HG03139 (cell line): Measurements from ENCODE around the gene ZBED1.
"Not testable (repeated sequence)": the region's sequence is repeated elsewhere in the genome, so short reads cannot be mapped to it uniquely, and the experiment has no call there.

ENCODE experiments used
- ATAC-seq: cut with Tn5 transposase; IDR thresholded peaks from one replicate; pipeline ENCODE4 v1.9.1; 2021; ENCODE audit not compliant: unreplicated experiment

The ZBED1 gene

DNA sequence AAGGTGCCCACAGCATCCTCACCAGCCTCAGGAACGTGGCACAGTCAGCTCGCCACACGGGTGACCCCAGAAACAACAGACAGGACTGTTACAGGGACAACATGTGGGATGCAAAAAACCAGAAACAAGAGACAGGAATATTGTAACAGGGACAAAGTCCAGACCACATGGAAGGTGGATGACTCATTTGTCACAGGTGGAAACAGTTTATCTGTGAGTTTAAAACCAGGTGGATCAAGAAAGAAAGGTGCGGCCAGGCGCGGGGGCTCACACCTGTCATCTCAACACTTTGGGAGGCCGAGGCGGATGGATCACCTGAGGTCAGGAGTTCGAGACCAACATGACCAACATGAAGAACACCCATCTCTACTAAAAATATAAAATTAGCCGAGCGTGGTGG is 23.5 kb downstream of the ZBED1 start:
- ATAC-seq: not testable (repeated sequence)

DNA sequence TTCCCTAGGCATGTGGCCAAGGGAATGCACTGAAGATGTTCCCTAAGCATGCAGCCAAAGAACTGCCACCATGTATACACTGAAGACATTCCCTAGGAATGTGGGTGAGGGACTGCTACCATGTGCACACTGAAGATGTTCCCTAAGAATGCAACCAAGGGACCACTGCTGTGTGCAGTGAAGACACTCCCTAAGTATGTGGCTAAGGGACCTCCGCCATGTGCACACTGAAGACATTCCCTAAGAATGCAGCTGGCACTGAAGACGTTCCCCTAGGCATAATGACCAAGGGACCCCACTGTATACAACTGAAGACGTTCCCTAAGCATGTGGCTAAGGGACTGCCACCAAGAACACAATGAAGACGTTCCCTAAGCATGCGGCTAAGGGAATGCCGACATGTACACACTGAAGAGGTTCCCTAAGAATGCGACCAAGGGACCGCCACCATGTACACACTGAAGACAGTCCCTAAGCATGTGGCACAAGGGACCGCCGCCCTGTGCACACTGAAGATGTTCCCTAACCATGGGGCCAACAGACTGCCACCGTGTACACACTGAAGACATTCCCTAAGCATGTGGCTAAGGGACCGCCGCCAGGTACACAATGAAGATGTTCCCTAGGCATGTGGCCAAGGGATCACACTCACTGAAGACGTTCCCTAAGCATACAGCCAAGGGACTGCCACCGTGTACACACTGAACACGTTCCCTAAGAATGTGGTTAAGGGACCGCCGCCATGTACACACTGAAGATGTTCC is 25.6 kb downstream of the ZBED1 start:
- no peak for ATAC-seq

DNA sequence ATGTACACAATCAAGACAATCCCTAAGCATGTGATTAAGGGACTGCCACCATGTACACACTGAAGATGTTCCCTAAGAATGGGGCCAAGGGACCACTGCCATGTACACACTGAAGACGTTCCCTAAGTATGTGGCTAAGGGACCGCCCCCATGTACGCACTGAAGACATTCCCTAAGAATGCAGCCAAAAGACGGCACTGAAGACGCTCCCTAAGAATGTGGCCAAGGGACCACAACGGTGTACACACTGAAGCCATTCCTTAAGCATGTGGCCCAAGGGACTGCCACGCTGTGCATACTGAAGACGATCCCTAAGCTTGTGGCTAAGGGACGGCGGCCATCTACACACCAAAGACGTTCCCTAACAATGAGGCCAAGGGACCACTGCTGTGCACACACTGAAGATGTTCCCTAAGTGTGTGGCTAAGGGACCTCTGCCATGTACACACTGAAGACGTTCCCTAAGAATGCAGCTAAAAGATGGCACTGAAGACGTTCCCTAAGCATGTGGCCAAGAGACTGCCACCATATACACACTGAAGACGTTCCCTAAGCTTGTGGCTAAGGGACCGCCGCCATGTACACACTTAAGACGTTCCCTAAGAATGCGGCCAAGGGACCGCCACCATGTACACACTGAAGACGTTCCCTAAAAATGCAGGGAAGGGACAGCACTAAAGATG is 26.4 kb downstream of the ZBED1 start:
- no peak for ATAC-seq

DNA sequence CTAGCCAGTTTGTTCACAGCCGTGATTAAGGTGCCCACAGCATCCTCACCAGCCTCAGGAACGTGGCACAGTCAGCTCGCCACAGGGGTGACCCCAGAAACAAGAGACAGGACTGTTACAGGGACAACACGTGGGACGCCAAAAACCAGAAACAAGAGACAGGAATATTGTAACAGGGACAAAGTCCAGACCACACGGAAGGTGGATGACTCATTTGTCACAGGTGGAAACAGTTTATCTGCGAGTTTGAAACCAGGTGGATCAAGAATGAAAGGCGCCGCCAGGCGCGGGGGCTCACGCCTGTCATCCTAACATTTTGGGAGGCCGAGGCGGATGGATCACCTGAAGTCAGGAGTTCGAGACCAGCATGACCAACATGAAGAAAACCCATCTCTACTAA is 27.7 kb downstream of the ZBED1 start:
- ATAC-seq: not testable (repeated sequence)

DNA sequence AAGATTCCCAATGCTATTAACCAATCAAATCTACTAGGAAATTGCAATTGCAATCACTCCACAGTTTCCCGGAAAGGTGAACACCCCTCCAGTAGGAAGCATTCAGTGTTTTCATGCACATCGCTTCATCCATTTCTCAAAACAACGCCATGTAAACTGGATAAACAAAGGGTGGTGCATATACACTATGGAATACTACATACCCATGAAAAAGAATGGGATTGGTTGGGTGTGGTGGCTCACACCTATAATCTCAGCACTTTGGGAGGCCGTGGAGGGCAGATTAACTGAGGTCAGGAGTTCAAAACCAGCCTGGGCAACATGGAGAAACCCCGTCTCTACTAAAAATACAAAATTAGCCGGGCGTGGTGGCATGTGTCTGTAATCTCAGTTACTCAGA is 29.1 kb downstream of the ZBED1 start:
- no peak for ATAC-seq

DNA sequence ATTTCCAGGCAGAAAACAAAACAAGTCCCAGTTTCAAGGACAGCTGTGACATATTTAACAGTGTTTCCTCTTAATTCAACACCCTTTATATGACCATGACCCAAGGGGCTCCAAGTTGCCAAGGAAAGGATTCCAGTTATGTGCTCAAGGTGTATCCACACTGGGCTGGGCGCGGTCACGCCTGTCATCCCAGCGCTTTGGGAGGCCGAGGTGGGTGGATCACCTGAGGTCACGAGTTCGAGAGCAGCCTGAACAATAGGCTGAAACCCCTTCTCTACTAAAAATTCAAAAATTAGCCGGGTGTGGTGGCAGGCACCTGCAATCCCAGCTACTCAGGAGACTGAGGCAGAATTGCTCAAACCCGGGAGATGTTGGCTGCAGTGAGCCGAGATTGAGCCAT is 29.6 kb downstream of the ZBED1 start:
- not testable (repeated sequence) for ATAC-seq

DNA sequence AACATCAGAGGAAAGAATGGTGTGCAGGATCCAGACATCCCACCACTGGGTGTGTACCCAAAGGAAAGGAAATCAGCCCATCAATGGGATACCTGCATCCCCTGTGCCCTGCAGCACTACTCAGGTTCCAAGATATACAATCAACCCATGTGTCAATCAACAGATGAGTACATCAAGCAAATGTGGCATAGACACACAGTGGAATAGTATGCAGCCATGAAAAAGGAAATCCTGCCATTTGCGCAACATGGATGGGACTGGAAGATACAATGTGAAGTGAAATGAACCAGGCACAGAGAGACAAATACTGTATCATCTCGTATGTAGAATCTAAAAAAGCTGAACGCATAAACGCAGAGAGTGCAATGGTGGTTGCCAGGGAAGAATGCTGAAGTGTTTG is 30.9 kb downstream of the ZBED1 start:
- ATAC-seq: not testable (repeated sequence)

DNA sequence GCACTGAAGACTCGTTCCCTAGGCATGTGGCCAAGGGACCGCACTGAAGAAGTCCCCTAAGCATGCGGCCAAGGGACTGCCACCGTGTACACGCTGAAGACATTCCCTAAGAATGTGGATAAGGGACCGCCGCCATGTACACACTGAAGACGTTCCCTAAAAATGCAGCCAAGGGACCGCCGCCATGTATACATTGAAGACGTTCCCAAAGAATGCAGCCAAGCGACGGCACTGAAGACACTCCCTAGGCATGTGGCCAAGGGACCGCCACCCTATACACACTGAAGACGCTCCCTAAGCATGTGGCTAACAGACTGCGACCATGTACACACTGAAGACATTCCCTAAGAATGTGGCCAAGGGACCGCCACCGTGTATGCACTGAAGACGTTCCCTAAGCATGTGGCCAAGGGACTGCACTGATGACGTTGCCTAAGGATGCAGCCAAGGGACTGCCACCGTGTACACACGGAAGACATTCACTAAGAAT is 31.5 kb downstream of the ZBED1 start:
- ATAC-seq: no peak

DNA sequence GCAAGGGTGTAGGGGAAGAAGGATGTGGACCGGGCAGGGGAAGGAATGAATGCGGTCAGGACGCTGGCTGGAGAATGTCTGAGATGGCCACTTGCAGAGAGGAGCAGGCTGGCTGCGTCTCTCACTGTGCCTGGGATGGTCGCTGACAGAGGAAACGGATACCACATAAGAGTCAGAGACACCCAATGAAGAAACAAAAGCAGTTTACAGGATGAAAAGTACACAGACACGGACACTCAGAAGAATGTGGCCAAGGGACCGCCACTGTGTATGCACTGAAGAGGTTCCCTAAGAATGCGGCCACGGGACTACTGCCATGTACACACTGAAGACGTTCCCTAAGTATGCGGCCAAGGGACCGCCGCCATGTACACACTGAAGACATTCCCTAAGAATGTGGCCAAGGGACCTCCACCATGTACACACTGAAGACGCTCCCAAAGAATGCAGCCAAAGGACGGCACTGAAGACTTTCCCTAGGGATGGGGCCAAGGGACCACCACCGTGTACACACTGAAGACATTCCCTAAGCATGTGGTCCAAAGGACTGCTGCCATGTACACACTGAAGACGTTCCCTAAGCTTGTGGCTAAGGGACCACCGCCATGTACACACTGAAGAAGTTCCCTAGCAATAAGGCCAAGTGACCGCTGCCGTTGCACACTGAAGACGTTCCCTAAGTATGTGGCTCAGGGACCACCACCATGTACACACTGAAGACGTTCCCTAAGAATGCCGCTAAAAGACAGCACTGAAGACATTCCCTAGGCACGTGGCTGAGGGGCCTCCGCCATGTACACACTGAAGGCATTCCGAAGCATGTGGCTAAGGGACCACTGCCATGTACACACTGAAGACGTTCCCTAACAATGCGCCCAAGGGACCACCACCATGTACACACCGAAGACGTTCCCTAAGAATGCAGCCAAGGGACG is 32.2 kb downstream of the ZBED1 start:
- no peak for ATAC-seq

DNA sequence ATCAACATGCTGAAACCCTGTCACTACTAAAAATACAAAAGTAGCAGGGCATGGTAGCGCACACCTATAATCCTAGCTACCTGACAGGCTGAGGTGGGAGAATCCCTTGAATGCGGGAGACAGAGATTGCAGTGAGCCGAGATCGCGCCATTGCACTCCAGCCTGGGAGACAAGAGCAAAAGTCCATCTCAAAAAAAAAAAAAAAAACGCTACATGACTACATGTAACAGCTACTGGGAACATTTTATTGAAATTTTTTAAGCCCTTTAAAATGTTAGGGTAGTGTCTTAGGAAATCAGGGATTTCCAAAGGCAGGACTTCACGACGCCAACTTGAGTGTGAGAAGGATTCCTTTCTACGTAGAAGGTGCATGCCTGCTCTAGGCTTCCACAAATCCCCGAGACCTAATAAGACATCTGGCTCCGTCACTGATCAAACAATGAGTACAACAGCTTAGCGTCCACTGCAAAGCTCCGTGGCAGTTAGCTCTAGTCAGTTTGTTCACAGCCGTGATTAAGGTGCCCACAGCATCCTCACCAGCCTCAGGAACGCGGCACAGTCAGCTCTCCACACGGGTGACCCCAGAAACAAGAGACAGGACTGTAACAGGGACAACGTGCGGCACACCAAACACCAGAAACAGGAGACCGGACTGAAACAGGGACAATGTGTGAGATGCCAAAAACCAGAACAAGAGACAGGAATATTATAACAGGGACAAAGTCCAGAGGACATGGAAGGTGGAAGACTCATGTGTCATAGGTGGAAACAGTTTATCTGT is 33.7 kb downstream of the ZBED1 start:
- ATAC-seq: no peak

DNA sequence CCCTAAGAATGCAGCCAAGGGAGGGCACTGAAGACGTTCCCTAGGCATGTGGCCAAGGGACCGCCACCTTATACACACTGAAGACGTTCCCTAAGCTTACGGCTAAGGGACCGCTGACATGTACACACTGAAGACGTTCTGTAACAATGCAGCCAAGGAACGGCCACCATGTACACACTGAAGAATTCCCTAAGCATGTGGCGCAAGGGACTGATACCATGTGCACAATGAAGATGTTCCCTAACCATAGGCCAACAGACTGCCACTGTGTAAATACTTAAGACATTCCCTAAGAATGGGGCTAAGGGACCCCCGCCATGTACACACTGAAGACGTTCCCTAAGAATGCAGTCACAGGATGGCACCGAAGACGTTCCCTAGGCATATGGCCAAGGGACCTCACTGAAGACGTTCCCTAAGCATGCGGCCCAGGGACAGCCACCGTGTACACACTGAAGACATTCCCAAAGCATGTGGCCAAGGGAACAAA is 36.1 kb downstream of the ZBED1 start:
- ATAC-seq: no peak

DNA sequence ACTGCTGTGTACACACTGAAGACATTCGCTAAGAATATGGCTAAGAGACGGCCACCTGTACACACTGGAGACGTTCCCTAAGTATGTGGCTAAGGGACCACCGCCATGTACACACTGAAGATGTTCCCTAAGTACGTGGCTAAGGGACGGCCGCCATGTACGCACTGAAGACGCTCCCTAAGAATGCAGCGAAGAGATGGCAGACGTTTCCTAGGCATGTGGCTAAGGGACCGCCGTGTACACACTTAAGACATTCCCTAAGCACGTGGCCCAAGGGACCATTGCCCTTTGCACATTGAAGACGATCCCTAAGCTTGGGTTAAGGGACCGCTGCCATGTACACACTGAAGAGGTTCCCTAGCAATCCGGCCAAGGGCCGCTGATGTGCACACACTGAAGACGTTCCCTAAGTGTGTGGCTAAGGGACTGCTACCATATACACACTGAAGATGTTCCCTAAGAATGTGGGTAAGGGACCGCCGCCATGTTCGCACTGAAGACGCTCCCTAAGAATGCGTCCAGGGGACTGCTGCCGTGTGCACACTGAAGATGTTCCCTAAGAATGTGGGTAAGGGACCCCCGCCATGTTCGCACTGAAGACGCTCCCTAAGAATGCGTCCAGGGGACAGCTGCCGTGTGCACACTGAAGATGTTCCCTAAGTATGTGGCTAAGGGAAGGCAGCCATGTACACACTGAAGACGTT is 36.7 kb downstream of the ZBED1 start:
- no peak for ATAC-seq

DNA sequence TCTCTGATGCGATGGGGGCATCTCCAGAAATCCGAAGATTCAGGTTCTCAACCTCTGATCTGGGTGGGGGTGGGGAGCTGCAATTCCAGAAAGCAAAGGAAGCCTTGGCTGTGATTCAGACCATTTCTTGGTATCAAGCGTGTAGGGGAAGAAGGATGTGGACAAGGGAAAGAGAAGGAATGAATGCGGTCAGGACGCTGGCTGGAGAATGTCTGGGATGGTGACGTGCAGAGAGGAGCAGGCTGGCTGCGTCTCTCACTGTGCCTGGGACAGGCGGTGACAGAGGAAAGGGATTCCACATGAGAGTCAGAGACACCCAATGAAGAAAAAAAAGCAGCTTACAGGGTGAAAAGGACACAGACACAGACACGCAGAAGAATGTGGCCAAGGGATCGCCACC is 37.3 kb downstream of the ZBED1 start:
- ATAC-seq: not testable (repeated sequence)

DNA sequence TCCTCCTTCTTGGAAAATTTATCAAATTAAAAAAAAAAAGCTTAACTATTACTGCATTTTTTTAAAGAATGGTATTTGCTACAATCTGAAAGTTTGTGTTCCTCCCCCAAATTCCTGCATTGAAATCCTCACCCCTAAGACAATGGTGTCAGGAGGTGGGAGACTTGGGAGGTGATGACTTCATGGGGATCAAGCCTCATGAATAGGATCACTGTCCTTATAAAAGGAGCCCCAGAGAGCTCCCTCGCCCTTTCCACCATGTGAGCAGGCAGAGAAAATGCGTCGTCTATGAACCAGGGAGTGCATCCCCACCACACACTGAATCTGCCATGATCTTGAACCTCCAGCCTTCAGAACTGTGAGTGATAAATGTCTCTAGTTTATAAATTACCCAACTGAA is 38.0 kb downstream of the ZBED1 start:
- no peak for ATAC-seq

DNA sequence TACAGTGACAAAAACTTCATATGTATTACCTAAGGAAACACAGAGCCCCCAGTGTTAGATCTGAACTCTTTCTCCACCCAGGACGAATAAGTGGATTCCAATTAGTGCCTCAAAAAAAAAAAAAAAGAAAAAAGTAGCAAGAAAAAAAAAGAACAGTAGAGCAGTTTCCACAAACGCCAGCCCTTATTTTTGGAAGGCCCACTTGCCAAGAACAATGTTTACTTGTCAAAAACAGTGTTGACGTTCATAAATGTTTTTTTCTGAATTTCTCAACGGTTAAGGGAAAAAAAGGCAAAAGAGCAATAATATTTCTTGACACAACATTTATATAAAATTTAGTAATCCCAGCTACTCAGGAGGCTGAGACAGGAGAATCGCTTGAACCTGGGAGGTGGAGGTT is 38.7 kb downstream of the ZBED1 start:
- ATAC-seq: no peak

DNA sequence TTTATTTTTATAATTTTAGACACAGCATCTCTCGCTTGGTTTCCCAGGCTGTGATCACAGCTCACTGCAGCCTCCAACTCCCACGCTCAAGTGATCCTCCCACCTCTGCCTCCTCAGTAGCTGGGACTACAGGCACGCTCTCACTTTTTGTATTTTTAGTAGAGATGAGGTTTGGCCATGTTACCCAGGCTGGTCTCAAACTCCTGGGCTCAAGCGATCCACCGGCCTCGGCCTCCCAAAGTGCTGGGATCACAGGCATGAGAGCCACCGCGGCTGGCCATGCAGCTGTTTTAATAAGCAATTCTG is 39.1 kb downstream of the ZBED1 start:
- no peak for ATAC-seq

DNA sequence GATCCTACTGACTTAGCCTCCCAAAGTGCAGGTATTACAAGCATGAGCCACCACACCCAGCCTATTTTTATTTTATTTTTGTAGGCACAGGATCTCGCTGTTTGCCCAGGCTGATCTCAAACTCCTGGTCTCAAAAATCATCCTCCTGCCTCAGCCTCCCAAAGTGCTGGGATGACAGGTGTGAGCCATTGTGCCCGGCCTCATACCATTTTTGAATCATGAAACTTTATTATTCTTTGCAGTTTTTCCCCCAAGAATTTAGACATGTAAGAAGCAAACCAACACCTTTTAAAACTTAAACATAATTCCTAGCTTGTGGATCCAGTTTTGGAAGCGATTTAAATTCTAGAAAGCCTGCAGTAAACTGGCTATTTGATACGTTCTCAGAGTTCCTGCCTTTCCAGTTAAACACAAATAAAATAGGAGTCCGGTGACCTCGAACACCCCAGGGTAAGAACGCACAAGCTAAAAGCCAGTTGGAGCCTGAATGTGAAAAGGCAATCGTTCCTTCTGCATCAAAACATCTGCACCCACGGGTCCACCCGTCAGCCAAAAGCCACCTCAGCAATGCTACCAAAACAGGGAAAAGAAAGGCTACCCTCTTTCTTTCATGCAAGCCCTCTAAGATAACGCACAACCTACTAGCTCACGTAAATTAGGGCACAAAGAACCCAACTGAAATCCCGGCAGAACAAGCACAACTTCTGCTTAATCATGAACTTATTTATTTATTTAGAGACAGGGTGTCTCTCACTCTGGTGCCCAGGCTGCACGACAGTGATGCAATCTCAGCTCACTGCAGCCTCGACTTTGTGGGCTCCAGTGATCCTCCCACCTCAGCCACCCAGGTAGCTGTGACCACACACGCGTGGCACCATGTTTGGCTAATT is 39.7 kb downstream of the ZBED1 start:
- ATAC-seq: not testable (repeated sequence)

DNA sequence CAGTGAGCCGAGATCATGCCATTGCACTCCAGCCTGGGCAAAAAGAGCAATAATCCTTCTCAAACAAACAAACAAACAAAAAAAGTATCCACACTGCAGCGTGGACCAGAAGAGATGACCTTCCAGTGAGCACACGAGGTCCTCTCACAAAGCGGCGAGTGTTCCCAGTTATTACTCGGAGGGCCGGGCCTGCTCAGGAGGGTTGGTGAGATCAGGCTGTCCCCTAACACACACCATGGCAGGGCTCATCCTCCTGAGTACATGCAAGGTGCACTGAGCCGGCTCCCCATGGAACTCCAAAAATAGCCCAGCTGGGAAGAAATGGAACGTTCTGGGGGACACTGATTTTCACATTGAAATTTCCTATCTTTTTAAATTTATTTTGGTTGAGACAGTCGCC is 40.7 kb downstream of the ZBED1 start:
- ATAC-seq: not testable (repeated sequence)

DNA sequence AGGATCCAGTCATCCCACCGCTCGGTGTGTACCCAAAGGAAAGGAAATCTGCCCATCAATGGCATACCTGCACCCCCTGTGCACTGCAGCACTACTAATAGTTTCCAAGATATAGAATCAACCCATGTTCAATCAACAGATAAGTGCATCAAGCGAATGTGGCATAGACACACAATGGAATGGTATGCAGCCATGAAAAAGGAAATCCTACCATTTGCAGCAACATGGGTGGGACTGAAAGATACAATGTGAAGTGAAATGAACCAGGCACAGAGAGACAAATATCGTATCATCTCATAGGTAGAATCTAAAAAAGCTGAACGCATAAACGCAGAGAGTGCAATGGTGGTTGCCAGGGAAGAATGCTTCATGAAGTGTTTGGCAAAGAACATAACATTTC is 42.5 kb downstream of the ZBED1 start:
- no peak for ATAC-seq
